Transverse colon (tissue), 4 donors: Measurements from ENCODE around the gene NLGN2. TPM values are rescaled to one million over a fixed set of nuclear protein-coding genes. Genes with fewer than 3 reads are reported as not detected.

ENCODE experiments used
- DNase-seq: peaks from one replicate; pipeline ENCODE4 v3.0.0-alpha.2; 2019
- H3K27ac ChIP-seq, 4 donors: fragments of 200-600 bp; sonication (generic); 2 replicates each; pipeline ENCODE4 v1.5.1; 2016 to 2018; ENCODE audit warnings: inconsistent platforms in 4 of 4
- H3K27me3 ChIP-seq: fragments of 200-600 bp; sonication (generic); 2 replicates; pipeline ENCODE4 v1.5.1; 2017; ENCODE audit warnings: inconsistent platforms
- H3K36me3 ChIP-seq, 4 donors: fragments of 200-600 bp; sonication (generic); 2 replicates each; pipeline ENCODE4 v1.5.1; 2017 to 2019; ENCODE audit warnings: inconsistent platforms in 4 of 4
- H3K4me1 ChIP-seq, 4 donors: fragments of 200-600 bp; sonication (generic); 2 replicates each; pipeline ENCODE4 v1.5.1; 2017 to 2020; ENCODE audit warnings: inconsistent platforms in 4 of 4
- H3K4me3 ChIP-seq, 4 donors: fragments of 200-600 bp; sonication (generic); 1 replicate in 1 of 4; 2 replicates in 3 of 4; pipeline versions ENCODE4 v1.5.1 to v1.6.1; 2017 to 2019; ENCODE audit warnings: inconsistent platforms in 4 of 4
- H3K9me3 ChIP-seq, 2 donors: fragments of 200-600 bp; sonication (generic); 2 replicates each; pipeline ENCODE4 v1.5.1; 2017 to 2019; ENCODE audit warnings: inconsistent platforms in 2 of 2
- EP300 ChIP-seq: sonication (generic); formaldehyde crosslinking; IDR thresholded peaks from one replicate; pipeline ENCODE4 v1.6.1; 2017; ENCODE audit warnings: antibody characterized with exemption, low read depth
- POLR2A ChIP-seq: fragments of 450-650 bp; IDR thresholded peaks from one replicate; pipeline ENCODE4 v1.6.1; 2016; ENCODE audit warnings: antibody characterized with exemption, mild to moderate bottlenecking, moderate library complexity
- POLR2AphosphoS5 ChIP-seq, 3 donors: sonication (generic); formaldehyde crosslinking; IDR thresholded peaks; one replicate each; pipeline ENCODE4 v1.6.1; 2016; ENCODE audit warnings: antibody characterized with exemption in 3 of 3
- WGBS, 2 donors: methylation state at CpG; one replicate each; pipeline ENCODE4 v1.1.5; 2018; ENCODE audit warnings: low coverage in 1 of 2; 5-methylcytosine and 5-hydroxymethylcytosine counted together
- in situ Hi-C, 4 donors: fragments of 200-750 bp; cut with MboI; loops; one replicate each; pipeline versions ENCODE4 v1.15.0 to v1.15.1; 2017; ENCODE audit warnings: low sequenced_read_pairs in 3 of 4, low pct_ligation_motif_present in 1 of 4, low pct_unique_long_range_greater_than_20kb in 1 of 4
- intact Hi-C: fragments of 100-400 bp; cut with DNase I; formaldehyde crosslinking; loops from one replicate; pipeline ENCODE4 v1.15.1; 2023; ENCODE audit warnings: low total_unique reads
- total RNA-seq, 4 donors: library from RNA; depleted of rRNA; stranded (reverse); fragments of >200 nt; gene quantifications; one replicate each; pipeline ENCODE4 v1.1.0, GENCODE V29; 2016
- TF ChIP-seq, protein P1 (sequence below), 5 experiments: fragments of 200-600 bp in 3 of 5; fragments of 450-650 bp in 2 of 5; sonication (generic) in 3 of 5; IDR thresholded peaks; 1 replicate in 2 of 5; 2 replicates in 3 of 5; pipeline ENCODE4 v1.5.1; 2016 to 2017; ENCODE audit warnings: antibody characterized with exemption in 5 of 5, inconsistent platforms in 3 of 5, mild to moderate bottlenecking in 2 of 5, moderate library complexity in 1 of 5

NLGN2 gene
- total RNA-seq, 4 donors from 2014 or later, result 2.2 to 12.3 (median 3.9) TPM

DNA sequence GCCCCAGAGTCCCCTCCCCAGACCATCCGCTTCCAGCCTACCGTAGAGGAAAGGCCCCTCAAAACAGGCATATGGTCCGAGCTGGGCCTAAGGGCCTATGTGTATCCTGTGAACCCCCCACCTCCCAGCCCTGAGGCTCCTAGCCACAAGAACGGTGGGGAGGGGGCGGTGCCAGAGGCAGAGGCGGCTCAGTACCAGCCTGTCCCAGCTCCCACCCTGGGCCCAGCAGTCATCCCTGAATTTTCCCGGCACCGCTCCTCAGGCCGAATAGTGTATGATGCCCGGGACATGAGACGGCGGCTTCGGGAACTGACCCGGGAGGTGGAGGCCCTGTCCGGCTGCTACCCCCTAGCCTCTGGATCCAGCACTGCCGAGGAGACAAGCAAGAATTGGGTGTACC lies 13.5 kb downstream of the NLGN2 start:
- WGBS, 2 donors, result 98% methylated on average over 12 of the region's 16 CpGs; no CpG with 5 or more reads in 1 of the 2 donors
- no peaks in the 10 kb centered on the region for H3K9me3 ChIP-seq
- in situ Hi-C loops (no loop called here), intact Hi-C loops (no loop called here)
- H3K4me3 ChIP-seq, result no peak overlapping the region
- no peaks in the 10 kb centered on the region for H3K36me3 ChIP-seq
- no peak for DNase-seq
- TF ChIP-seq, protein P1, sequence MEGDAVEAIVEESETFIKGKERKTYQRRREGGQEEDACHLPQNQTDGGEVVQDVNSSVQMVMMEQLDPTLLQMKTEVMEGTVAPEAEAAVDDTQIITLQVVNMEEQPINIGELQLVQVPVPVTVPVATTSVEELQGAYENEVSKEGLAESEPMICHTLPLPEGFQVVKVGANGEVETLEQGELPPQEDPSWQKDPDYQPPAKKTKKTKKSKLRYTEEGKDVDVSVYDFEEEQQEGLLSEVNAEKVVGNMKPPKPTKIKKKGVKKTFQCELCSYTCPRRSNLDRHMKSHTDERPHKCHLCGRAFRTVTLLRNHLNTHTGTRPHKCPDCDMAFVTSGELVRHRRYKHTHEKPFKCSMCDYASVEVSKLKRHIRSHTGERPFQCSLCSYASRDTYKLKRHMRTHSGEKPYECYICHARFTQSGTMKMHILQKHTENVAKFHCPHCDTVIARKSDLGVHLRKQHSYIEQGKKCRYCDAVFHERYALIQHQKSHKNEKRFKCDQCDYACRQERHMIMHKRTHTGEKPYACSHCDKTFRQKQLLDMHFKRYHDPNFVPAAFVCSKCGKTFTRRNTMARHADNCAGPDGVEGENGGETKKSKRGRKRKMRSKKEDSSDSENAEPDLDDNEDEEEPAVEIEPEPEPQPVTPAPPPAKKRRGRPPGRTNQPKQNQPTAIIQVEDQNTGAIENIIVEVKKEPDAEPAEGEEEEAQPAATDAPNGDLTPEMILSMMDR (IDR thresholded peaks at IDR 0.05), result no peak
- TF ChIP-seq EP300, result no peak
- no peak for TF ChIP-seq POLR2AphosphoS5 (IDR thresholded peaks at IDR 0.05)
- TF ChIP-seq POLR2A, result no peak
- no peaks in the 10 kb centered on the region for H3K27me3 ChIP-seq
- no peaks in the 10 kb centered on the region for H3K4me1 ChIP-seq
- no peak overlapping the region for H3K27ac ChIP-seq

- intact Hi-C loops (no loop called here), in situ Hi-C loops (no loop called here)
- no peak overlapping the region for H3K27ac ChIP-seq
- no peaks in the 10 kb centered on the region for H3K36me3 ChIP-seq
- no peaks in the 10 kb centered on the region for H3K27me3 ChIP-seq
- no peak for DNase-seq
- WGBS, 2 donors, result 46 to 71% methylated on average over 3 to 4 of the region's 4 CpGs
- H3K4me3 ChIP-seq, result no peak overlapping the region
- TF ChIP-seq EP300, result no peak
- TF ChIP-seq POLR2A, result no peak
- TF ChIP-seq POLR2AphosphoS5 (IDR thresholded peaks at IDR 0.05), result no peak
- TF ChIP-seq, protein P1 (IDR thresholded peaks at IDR 0.05), result no peak
- no peaks in the 10 kb centered on the region for H3K4me1 ChIP-seq
- no peaks in the 10 kb centered on the region for H3K9me3 ChIP-seq
Observed at GRCh38 chr17:7423679-7424078, 16.0 kb downstream of the NLGN2 start.

DNA sequence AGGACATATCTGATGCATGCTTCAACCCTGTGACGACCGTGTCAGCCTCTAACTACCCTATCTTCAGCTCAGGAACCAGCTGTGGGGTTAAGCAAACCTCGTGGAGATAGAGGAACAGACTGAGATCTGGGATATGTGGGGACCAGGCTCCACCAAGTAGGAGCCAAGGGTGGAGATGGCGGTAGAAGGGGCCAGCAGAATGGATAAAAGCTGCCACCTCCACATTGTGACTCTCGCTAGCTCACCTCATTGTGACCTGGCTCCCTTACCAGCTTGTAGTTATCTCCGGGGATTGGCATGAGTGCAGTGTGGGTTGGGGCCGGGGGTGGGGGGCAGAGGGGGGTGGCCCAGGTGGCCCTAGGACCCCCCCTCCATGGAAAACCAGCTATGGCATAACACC lies 17.7 kb downstream of the NLGN2 start, which contains the start of gene SPEM2:
TSS of gene SPEM2 (plus strand) at position 301 of the 400 bp plus-strand sequence. CDS start at position 374, 73 bp downstream.
- in situ Hi-C loops (no loop called here), intact Hi-C loops (no loop called here)
- Histone ChIP-seq H3K27ac (no peak within 1 kb of the TSS), H3K4me1 (no peaks in the 10 kb centered on the region), H3K4me3 (no peak within 1 kb of the TSS), H3K9me3 (no peaks in the 10 kb centered on the region), H3K27me3 (no peaks in the 10 kb centered on the region), H3K36me3 (no peaks in the 10 kb centered on the region)
- 80% methylated on average over 7 of the region's 7 CpGs; no CpG with 5 or more reads in 1 of the 2 donors for WGBS, 2 donors
- TF ChIP-seq, protein P1 (IDR thresholded peaks at IDR 0.05), result no peak
- no peak for DNase-seq

DNA sequence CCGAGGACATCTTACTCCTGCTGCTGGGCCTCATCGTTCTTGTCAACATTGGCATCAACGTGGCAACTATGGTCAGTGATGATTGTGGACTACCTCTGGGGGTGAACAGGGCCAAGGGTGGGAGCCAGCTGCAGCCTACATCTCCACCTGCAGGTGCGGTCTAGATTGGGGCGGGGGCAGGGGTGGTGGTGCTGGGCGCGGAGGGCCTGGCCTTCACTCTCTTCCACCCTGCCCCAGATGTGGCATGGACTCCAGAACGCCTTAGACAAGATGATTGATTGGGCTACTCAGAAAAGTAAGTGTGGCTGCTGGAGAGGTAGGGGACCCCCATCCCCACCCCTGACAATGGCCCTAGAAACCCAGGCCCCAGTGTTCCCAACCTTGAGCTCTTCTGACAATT lies 18.1 kb downstream of the NLGN2 start:
- TF ChIP-seq, protein P1 (IDR thresholded peaks at IDR 0.05), result no peak
- TF ChIP-seq EP300 (no peak), POLR2AphosphoS5 (IDR thresholded peaks at IDR 0.05) (no peak), POLR2A (no peak)
- no peak overlapping the region for H3K27ac ChIP-seq

More for the DNA sequence above, 18.1 kb downstream of the NLGN2 start:
- intact Hi-C loops (no loop called here), in situ Hi-C loops (no loop called here)
- no peak for DNase-seq
- Histone ChIP-seq H3K4me1 (no peaks in the 10 kb centered on the region), H3K36me3 (no peaks in the 10 kb centered on the region), H3K27me3 (no peaks in the 10 kb centered on the region), H3K4me3 (no peak overlapping the region), H3K9me3 (no peaks in the 10 kb centered on the region)
- 85% methylated on average over 8 of the region's 8 CpGs; no CpG with 5 or more reads in 1 of the 2 donors for WGBS, 2 donors
